Astrocyte of the spinal cord (primary cell): ENCODE measurements around the gene KCNQ1OT1.

Experiments
- DNase-seq: peaks from one replicate; pipeline ENCODE4 v3.0.0; 2011; ENCODE audit warnings: low read depth, low spot score
- H3K4me3 ChIP-seq: 2 replicates; pipeline ENCODE4 v1.5.1; 2011; ENCODE audit warnings: low read depth, mild to moderate bottlenecking, low read length, moderate library complexity
- in situ Hi-C: cut with HindIII; loops from 2 replicates; pipeline ENCODE4 v1.10.0; 2017; ENCODE audit warnings: low sequenced_read_pairs
- TF ChIP-seq, protein P1 (sequence below): IDR thresholded peaks from 2 replicates; pipeline ENCODE4 v1.5.1; 2012; ENCODE audit warnings: low read depth, mild to moderate bottlenecking, low read length, inconsistent platforms

KCNQ1OT1 gene

DNA sequence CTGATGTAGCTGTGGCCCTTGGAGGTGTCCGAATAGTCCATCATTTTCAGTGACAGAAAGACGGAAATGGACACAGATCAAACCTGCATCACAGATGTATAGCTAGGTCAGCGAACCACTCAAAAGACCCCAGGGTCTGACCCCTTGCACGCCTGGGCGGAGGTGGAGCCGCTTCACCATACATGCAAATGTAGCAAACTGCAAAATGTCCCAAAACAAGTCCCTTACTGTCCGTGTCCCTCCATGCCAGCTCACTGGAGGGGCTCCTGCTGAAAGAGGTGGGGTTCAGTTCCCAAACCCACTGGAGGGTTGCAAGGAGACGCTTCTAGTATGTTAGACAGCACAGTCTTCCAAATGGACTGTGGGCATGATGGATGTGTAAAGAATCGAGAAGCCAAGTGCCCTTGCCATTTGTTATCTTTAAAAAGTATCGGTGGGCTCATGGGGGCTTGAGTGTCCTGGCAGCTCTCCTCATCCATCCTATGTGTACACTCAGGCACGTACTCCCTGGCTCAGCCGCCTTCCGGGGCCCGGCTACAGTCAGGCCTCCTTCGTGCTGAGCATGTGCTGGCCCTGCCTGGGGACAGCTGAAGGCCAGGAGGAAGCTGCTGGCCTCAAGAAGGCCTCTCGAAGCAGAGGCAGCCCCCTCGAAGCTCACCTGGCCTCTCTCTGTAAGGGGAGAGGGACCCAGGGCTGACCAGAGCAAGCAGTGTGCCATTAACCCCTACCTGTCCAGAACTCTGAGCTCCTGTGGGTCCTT lies 20.2 kb upstream of the KCNQ1OT1 start:
- in situ Hi-C loops, result no loop called here
- TF ChIP-seq, protein P1, sequence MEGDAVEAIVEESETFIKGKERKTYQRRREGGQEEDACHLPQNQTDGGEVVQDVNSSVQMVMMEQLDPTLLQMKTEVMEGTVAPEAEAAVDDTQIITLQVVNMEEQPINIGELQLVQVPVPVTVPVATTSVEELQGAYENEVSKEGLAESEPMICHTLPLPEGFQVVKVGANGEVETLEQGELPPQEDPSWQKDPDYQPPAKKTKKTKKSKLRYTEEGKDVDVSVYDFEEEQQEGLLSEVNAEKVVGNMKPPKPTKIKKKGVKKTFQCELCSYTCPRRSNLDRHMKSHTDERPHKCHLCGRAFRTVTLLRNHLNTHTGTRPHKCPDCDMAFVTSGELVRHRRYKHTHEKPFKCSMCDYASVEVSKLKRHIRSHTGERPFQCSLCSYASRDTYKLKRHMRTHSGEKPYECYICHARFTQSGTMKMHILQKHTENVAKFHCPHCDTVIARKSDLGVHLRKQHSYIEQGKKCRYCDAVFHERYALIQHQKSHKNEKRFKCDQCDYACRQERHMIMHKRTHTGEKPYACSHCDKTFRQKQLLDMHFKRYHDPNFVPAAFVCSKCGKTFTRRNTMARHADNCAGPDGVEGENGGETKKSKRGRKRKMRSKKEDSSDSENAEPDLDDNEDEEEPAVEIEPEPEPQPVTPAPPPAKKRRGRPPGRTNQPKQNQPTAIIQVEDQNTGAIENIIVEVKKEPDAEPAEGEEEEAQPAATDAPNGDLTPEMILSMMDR, result no peak
- DNase-seq, result no peak
- H3K4me3 ChIP-seq, result no peak overlapping the region

DNA sequence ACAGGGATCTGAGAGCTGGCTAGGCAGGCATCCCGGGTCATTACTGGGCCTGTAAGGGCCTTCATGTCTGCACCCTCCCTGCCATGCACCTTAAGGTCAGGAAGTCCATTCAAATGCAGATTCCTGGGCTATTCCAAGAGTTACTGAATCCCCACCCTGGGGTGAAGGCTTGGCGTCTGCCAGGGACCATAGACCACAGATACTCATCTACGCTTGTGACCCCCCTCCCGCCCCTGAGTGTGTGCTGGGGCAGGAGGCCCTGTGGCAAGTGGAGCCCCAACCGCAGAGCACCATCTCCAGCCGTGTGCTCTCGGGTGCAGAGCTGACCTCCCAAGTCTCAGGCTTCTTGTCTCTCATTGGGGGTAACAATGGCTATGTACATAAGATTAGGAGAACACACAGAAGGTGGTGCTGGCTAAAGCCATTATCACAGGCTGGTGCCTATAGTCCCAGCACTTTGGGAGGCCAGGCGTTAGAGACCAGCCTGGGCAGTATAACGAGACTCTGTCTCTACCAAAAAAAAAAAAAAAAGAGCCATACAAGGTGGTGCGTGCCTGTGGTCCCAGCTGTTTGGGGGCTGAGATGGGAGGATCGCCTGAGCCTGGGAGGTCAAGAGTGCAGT lies 19.1 kb upstream of the KCNQ1OT1 start:
- H3K4me3 ChIP-seq, result no peak overlapping the region
- TF ChIP-seq, protein P1, result no peak

DNA sequence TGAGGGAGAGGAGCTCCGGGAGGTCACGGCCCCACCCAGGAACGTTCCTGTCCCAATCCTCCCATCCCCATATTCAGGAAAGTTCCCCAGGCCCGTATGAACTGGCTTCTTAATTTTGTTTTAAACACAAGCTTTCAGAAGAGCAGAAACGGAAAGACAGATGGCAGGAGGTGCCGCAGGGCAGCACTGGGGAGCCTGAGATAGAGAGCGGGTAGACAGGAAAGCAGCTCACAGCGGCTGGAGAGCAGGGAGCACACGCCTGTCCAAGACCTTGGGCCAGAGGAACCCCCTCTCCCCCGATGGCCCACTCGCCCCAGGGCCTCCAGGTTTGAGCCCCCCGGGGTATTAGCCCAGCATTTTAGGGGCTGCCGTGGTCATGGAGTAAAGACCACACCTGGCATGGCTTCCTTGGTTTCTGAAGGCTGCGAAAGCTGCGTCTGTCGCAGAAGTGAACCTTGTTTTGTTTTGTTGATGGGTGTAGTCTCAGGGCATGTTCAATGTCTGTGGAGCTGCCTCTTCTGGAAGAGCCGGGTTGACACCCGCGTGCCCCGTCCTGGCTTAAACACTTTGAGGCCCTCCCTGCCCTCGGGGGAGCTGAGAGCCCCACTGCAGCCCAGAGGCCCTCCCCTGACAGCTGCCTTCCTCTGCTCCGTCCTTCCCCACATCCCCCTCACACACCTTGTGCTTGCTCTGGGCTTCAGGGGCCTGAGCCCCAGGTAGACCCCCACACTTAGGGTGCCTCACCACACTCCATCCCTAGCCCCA lies 17.9 kb upstream of the KCNQ1OT1 start:
- TF ChIP-seq, protein P1, result no peak
- no peak for DNase-seq
- no peak overlapping the region for H3K4me3 ChIP-seq
- in situ Hi-C loops, result no loop called here

More for the DNA sequence above, 19.1 kb upstream of the KCNQ1OT1 start:
- in situ Hi-C loops, result no loop called here
- no peak for DNase-seq

DNA sequence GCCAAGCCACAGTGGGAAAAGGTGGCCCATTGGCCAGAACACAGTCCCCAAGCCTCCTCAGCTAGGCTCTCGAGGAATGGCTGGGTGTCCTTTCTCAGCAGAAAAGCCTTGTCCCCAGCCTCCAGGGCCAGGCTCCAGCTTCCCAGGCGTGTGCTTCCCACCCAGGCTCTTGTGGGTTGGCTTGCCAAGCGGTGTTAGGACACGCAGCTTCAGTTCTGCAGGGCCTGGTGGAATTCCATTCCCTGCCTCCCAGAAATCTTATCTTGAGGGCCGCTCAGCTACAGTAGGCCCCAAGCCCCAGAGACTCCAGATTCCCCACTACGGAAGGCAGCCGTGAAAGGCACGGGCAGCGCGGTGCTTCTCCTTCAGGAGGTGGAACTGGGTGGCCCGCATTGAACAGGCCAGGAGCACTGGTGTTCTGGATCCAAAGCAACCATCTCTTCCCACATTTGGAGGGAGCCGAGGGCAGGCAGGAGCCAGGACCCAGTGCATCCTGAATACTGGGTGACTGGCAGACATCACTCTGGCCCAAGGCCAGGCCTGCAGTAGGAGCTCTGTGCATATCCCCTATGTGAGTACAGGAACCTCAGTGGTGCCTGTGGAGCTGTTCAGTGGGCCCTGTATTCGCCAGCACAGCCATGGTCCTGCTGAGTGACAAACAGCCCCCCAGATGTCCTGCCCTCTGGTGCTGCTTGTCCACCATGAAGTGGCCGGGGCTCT lies 16.7 kb upstream of the KCNQ1OT1 start:
- TF ChIP-seq, protein P1, result no peak
- no peak overlapping the region for H3K4me3 ChIP-seq
- in situ Hi-C loops, result no loop called here
- no peak for DNase-seq

DNA sequence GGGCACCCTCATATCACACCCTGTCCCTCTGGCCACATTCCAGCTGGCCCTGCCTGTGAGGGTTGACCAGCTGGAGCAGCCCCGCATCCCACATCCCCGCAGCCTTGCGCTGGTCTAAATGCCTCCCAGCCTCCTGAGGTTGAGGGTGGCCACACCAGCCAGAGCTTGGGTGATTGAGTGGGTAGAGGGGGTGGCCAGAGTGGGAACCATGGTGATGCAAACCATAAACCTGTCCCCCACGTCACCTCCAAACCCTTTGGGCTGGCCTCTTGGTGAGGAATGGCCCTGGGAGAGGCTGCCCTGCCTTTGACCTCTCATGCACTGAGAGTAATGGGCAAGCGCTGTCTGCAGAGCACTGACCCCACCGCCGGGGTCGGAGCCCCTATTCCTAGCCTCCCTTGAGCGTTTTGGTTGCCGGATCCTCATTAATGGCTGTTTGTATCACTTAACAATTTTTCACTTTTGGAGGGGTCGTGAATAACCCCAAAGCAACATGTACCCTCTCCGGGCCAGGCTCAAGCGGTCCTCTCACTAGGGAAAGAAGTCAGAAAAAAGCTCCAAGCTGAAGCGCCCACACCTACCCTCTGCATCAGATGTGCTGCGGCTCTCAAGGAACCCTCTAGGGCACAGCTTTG lies 16.0 kb upstream of the KCNQ1OT1 start:
- TF ChIP-seq, protein P1, result no peak
- in situ Hi-C loops, result no loop called here
- no peak overlapping the region for H3K4me3 ChIP-seq
- no peak for DNase-seq

DNA sequence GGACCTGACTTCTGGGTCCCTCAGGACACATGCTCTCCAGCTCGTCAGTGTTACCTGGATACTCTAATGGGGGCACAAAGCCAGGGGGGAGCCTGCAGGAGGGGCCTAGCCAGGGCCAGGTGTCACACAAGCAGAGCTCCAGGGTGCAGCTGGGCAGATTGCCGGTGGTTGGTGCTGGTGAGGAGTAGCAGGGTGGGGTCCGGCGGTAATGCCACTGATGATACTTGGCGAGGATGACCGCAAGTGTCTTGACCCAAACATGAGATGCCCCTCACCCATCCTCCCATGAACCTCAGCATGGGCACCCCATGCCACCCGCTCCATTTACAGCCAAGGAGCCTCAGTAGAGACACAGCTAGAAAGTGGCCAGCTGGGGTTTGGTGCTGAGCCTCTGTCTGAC lies 15.1 kb upstream of the KCNQ1OT1 start:
- in situ Hi-C loops, result no loop called here

More for the DNA sequence above, 15.1 kb upstream of the KCNQ1OT1 start:
- DNase-seq, result no peak
- H3K4me3 ChIP-seq, result no peak overlapping the region
- TF ChIP-seq, protein P1, result no peak
